Osteocyte (in vitro differentiated cells): ENCODE data around the gene SOX18. TPM values are rescaled to one million over a fixed set of nuclear protein-coding genes. Genes with fewer than 3 reads are reported as not detected.

Experiments
- DNase-seq: peaks from one replicate; pipeline ENCODE4 v3.0.0; 2021; ENCODE audit warnings: mixed read lengths; ENCODE audit not compliant: unreplicated experiment; ENCODE audit errors: extremely low spot score
- H3K27ac Mint-ChIP-seq: one replicate; pipeline ENCODE4 v1.8.0; 2021; ENCODE audit warnings: mild to moderate bottlenecking, mixed read lengths; ENCODE audit not compliant: unreplicated experiment
- H3K27me3 Mint-ChIP-seq: one replicate; pipeline ENCODE4 v1.8.0; 2021; ENCODE audit warnings: mixed read lengths; ENCODE audit not compliant: unreplicated experiment
- H3K36me3 Mint-ChIP-seq: one replicate; pipeline ENCODE4 v1.8.0; 2021; ENCODE audit warnings: mixed read lengths; ENCODE audit not compliant: unreplicated experiment
- H3K4me1 Mint-ChIP-seq: one replicate; pipeline ENCODE4 v1.8.0; 2021; ENCODE audit warnings: mixed read lengths; ENCODE audit not compliant: unreplicated experiment
- H3K4me3 Mint-ChIP-seq: one replicate; pipeline ENCODE4 v1.8.0; 2021; ENCODE audit warnings: mild to moderate bottlenecking, moderate library complexity, mixed read lengths; ENCODE audit not compliant: unreplicated experiment
- H3K9me3 Mint-ChIP-seq: one replicate; pipeline ENCODE4 v1.8.0; 2021; ENCODE audit warnings: mixed read lengths; ENCODE audit not compliant: unreplicated experiment
- total RNA-seq: library from RNA; stranded (reverse); gene quantifications from 2 replicates; pipeline ENCODE4 v1.2.1, GENCODE V29; 2021
- TF ChIP-seq, protein P1 (sequence below): fragments of 200-600 bp; sonication (generic); IDR thresholded peaks from 2 replicates; pipeline ENCODE4 v1.5.0; 2021; ENCODE audit warnings: antibody characterized with exemption, mild to moderate bottlenecking, moderate library complexity

SOX18 gene
- total RNA-seq, 1 donor from 2014 or later: 1.2 TPM

DNA sequence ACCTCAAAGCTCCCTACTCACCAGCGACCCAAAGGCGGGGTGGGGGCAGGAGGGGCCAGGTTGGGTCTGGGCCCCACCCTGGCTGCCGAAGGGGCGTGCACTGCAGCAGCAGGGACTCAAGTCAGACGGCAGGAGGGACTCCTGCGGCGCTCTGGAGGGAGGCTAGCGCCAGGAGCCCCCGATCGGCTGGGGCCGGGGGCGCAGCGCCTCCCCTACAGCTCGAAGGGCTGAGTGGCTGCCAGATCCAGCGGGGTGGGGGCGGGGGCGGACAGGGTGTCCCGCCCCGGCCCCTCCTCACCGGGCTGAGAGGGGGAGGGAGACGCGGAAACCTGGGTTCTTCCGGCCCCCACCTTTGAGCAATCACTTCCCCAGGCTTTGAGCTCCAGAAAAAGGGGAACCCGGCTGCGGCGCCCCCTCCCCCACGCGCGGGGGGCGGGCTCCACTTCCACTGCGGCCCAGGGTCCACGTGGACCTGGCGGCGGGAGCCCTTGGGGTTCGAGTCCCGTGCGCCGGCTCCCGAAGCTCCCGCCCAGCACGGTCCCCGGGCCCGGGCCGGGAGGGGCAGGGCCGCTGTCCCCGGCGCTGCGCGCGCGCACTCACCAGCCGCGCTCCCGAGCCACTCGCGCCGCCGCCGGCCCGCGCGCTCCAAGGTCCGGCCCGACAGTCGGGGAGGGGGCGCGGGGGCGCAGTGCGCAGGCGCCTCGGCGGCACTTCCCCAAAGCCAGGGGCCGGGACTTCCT, 30.0 kb upstream of the SOX18 start, which contains the start of gene RGS19:
Gene RGS19, minus strand, starts transcription at position 246 of the 740 bp plus-strand sequence. CDS start 2,632 bp downstream, outside the sequence.
- Mint-ChIP-seq H3K4me1 (peaks cover 35% of the 10 kb centered on the region), H3K4me3 (peak within 1 kb of the TSS; percentile 73), H3K27me3 (no peaks in the 10 kb centered on the region), H3K27ac (peak within 1 kb of the TSS; percentile 38), H3K36me3 (no peaks in the 10 kb centered on the region), H3K9me3 (no peaks in the 10 kb centered on the region)
- DNase-seq: peak; percentile 89
- TF ChIP-seq, protein P1, sequence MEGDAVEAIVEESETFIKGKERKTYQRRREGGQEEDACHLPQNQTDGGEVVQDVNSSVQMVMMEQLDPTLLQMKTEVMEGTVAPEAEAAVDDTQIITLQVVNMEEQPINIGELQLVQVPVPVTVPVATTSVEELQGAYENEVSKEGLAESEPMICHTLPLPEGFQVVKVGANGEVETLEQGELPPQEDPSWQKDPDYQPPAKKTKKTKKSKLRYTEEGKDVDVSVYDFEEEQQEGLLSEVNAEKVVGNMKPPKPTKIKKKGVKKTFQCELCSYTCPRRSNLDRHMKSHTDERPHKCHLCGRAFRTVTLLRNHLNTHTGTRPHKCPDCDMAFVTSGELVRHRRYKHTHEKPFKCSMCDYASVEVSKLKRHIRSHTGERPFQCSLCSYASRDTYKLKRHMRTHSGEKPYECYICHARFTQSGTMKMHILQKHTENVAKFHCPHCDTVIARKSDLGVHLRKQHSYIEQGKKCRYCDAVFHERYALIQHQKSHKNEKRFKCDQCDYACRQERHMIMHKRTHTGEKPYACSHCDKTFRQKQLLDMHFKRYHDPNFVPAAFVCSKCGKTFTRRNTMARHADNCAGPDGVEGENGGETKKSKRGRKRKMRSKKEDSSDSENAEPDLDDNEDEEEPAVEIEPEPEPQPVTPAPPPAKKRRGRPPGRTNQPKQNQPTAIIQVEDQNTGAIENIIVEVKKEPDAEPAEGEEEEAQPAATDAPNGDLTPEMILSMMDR: no peak

DNA sequence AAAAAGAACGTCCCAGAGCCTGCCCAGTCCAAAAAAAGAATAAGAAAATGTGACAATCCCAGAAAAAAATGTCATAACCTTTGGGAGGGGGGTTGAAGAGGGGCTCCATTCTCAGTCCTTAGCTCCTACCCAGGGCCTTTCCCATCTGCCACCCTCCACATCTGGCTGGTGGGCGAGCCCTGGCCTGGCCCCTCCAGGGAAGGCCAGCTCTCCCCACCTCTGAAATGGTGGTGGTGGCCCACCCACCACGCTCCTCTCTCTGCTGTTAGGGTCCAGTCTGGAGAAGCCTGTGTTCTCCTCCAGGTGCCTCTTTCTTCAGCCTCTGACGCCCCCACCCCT, 29.5 kb upstream of the SOX18 start:
- Mint-ChIP-seq H3K36me3 (no peaks in the 10 kb centered on the region), H3K4me3 (peak overlapping the region; percentile 73), H3K27me3 (no peaks in the 10 kb centered on the region), H3K4me1 (peaks cover 33% of the 10 kb centered on the region), H3K9me3 (no peaks in the 10 kb centered on the region), H3K27ac (no peak overlapping the region)
- no peak for DNase-seq
- TF ChIP-seq, protein P1: no peak

DNA sequence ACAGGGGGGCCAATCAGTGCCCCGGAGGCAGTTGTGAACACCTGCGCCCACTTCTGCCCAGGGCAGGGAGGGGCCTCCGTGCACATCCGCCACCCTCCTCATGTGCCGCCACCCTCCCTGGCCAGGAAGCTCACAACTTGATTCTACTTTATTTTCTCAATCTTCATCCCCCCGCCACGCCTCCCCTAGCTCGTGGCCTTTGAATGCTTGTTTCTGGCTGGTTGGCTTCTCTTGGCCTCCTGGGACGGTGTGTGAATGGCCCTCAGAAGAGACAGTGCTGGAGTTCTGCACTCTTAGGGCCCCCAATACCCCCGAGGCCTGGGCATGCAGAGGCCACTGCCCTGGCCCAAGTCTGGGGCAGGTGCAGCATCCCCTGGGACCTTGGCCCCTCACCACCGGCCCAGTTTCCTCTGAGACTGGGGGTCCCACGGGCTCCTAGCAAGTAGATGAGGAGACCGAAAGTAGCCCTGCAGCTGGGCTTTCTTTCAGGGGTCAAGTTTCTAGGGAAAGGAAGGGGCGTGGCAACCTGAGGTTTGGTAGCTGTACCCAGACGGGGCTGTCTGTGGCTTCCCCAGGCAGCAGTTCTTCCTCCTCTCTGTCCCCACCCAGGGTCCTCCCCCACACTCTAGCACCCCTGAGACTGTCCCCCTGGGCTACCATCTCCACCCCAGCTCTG, 28.6 kb upstream of the SOX18 start:
- Mint-ChIP-seq H3K4me1 (peaks cover 31% of the 10 kb centered on the region), H3K36me3 (no peaks in the 10 kb centered on the region), H3K4me3 (peak overlapping the region; percentile 10), H3K9me3 (no peaks in the 10 kb centered on the region), H3K27ac (no peak overlapping the region), H3K27me3 (no peaks in the 10 kb centered on the region)
- no peak for DNase-seq
- TF ChIP-seq, protein P1: no peak

- Mint-ChIP-seq H3K4me1 (peaks cover 27% of the 10 kb centered on the region), H3K27me3 (no peaks in the 10 kb centered on the region), H3K4me3 (no peak overlapping the region), H3K9me3 (no peaks in the 10 kb centered on the region), H3K27ac (no peak overlapping the region), H3K36me3 (peaks cover under 1% of the 10 kb centered on the region)
- no peak for DNase-seq
- TF ChIP-seq, protein P1: no peak
Measured at GRCh38 chr20:64077541-64077875, 28.1 kb upstream of the SOX18 start.

- Mint-ChIP-seq H3K9me3 (no peaks in the 10 kb centered on the region), H3K4me3 (no peak overlapping the region)
- TF ChIP-seq, protein P1: no peak
Measured at GRCh38 chr20:64077094-64077493, 27.7 kb upstream of the SOX18 start.

More at GRCh38 chr20:64077094-64077493, 27.7 kb upstream of the SOX18 start:
- no peak for DNase-seq
- Mint-ChIP-seq H3K4me1 (peaks cover 23% of the 10 kb centered on the region), H3K27me3 (no peaks in the 10 kb centered on the region), H3K27ac (no peak overlapping the region), H3K36me3 (peaks cover 5% of the 10 kb centered on the region)
